GM06990 (cell line): ENCODE results near the gene ZNF516.

Experiments
- DNase-seq: peaks from one replicate; pipeline ENCODE4 v3.0.0-alpha.2; 2011; ENCODE audit not compliant: insufficient read length; ENCODE audit errors: extremely low read depth
- H3K27me3 ChIP-seq: replicated peaks from 2 replicates; pipeline ENCODE4 v1.6.0; 2011; ENCODE audit warnings: low read length; ENCODE audit not compliant: control insufficient read depth, insufficient read depth
- H3K36me3 ChIP-seq: 2 replicates; pipeline ENCODE4 v1.5.1; 2011; ENCODE audit warnings: low read length; ENCODE audit not compliant: control insufficient read depth, insufficient read depth
- H3K4me3 ChIP-seq: replicated peaks from 2 replicates; pipeline ENCODE4 v1.5.1; 2011; ENCODE audit warnings: low read depth, mild to moderate bottlenecking, control low read depth, low read length
- CTCF ChIP-seq: IDR thresholded peaks from 2 replicates; pipeline ENCODE4 v1.5.1; 2011; ENCODE audit warnings: low read length, control low read depth, mild to moderate bottlenecking, inconsistent platforms; ENCODE audit not compliant: insufficient read depth, poor library complexity, severe bottlenecking

Gene ZNF516

GRCh38 chr18:76524477-76524876 is 29.4 kb upstream of the ZNF516 start:
- DNase-seq, result no peak
- Histone ChIP-seq H3K4me3 (no peak overlapping the region), H3K27me3 (no peaks in the 10 kb centered on the region), H3K36me3 (no peaks in the 10 kb centered on the region)
- no peak for TF ChIP-seq CTCF

- H3K36me3 ChIP-seq, result no peaks in the 10 kb centered on the region
- no peaks in the 10 kb centered on the region for H3K27me3 ChIP-seq
Measured at GRCh38 chr18:76522551-76522950, 27.5 kb upstream of the ZNF516 start.

GRCh38 chr18:76522122-76522503 is 27.1 kb upstream of the ZNF516 start:
- Histone ChIP-seq H3K36me3 (no peaks in the 10 kb centered on the region), H3K27me3 (no peaks in the 10 kb centered on the region), H3K4me3 (no peak overlapping the region)
- TF ChIP-seq CTCF, result no peak
- no peak for DNase-seq

More at GRCh38 chr18:76522551-76522950, 27.5 kb upstream of the ZNF516 start:
- no peak overlapping the region for H3K4me3 ChIP-seq
- no peak for TF ChIP-seq CTCF
- DNase-seq, result no peak

- Histone ChIP-seq H3K27me3 (no peaks in the 10 kb centered on the region), H3K4me3 (no peak overlapping the region), H3K36me3 (no peaks in the 10 kb centered on the region)
- no peak for DNase-seq
- no peak for TF ChIP-seq CTCF
Measured at GRCh38 chr18:76521417-76522121, 26.5 kb upstream of the ZNF516 start.

GRCh38 chr18:76518860-76519538 is 24.0 kb upstream of the ZNF516 start:
- DNase-seq, result no peak
- no peak for TF ChIP-seq CTCF
- H3K4me3 ChIP-seq, result peak overlapping the region; percentile 48
- no peaks in the 10 kb centered on the region for H3K36me3 ChIP-seq
- H3K27me3 ChIP-seq, result no peaks in the 10 kb centered on the region
